ENCODE results near the gene PIAS3.

PIAS3 gene

DNA sequence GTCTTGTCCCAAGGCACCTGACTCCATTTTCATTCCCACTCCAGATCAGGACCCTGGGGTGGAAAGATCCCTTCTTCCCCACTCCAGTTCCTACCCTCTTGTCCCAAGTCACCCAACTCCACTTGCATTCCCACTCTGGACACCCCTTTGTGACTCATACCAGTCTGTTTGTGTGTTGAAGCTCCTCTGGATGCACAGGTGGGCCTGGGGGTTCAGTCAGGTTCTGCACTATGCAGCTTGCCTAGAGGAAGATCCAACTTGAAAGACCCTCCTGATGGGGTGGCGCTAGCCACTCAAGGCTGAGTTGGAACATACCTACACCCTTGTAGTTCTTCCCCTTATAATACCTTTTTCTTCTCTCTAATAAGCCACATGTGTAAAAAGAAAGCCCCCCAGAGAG lies 36.6 kb upstream of the PIAS3 start:
- no peak for TF ChIP-seq ZFX (IDR thresholded peaks at IDR 0.05; ENCODE audit: borderline replicate concordance)
- TF ChIP-seq, protein P1, sequence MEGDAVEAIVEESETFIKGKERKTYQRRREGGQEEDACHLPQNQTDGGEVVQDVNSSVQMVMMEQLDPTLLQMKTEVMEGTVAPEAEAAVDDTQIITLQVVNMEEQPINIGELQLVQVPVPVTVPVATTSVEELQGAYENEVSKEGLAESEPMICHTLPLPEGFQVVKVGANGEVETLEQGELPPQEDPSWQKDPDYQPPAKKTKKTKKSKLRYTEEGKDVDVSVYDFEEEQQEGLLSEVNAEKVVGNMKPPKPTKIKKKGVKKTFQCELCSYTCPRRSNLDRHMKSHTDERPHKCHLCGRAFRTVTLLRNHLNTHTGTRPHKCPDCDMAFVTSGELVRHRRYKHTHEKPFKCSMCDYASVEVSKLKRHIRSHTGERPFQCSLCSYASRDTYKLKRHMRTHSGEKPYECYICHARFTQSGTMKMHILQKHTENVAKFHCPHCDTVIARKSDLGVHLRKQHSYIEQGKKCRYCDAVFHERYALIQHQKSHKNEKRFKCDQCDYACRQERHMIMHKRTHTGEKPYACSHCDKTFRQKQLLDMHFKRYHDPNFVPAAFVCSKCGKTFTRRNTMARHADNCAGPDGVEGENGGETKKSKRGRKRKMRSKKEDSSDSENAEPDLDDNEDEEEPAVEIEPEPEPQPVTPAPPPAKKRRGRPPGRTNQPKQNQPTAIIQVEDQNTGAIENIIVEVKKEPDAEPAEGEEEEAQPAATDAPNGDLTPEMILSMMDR (IDR thresholded peaks at IDR 0.05): no peak
- H3K27ac ChIP-seq: no peak overlapping the region

DNA sequence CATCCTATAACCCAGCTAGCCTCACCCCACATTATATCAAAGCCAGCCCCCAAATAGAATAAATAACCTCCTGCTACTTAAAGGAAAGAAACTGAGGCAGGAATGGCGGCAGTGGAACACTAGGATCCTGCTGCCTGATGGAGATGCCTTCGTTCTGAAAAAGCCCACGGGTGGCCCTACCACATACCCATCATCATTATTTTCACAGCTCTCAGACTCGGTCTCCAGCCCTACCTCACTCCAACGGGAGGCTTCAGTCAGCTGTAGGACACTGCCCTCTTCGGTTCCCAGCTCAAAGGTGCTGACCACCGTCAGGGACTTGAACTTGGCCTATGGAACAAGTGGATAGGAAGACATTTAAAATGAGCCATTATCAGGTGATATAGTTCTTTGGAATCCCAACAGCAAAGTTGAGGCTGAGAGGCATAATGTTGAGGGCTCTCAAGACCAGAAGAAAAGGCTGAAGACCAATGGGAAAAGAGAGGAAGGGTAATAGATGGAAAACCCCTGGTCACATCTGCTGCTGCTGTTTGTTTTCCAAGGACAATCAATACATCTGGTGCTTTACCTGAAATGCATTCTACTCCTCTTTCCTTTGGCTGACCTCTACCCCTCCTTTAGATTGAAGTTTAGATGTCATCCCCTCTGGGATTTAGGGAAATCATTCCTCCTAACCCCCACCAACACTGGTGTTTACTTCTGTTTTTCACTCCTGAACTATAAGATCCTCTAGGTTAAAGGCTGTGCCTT lies 34.6 kb upstream of the PIAS3 start:
- H3K27ac ChIP-seq: no peak overlapping the region
- no peak for TF ChIP-seq ZFX (IDR thresholded peaks at IDR 0.05; ENCODE audit: borderline replicate concordance)
- TF ChIP-seq, protein P1 (IDR thresholded peaks at IDR 0.05): no peak

DNA sequence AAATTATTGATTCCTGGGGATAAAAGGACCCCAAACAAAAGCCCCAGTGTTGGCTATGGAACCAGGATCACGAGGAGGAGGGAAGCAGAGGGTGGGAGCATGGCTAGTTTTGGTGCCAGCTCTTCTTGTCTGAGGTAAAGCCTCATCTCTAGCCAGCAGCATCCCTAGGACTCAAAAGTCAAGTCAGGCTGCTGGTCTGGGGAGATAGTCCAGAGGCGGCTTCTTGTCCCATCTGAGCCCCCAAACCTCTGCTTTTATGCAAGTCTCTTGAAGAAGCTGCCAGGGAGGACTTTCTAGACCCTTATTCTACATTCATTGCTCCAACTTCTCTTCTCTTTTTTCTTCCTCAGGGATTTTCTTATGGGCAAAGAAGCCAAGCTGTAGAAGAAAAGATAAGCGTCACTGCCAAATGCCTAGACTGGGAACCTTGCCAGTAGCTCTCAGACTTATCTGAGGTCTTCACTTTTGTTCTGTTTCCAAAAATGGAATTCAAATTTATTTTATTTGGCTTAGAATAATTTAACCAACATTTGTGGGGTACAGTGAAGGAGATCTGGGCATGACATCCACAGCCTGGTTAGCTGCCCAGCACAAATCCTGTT lies 33.7 kb upstream of the PIAS3 start:
- H3K27ac ChIP-seq: peak overlapping the region; percentile 80
- no peak for TF ChIP-seq ZFX (IDR thresholded peaks at IDR 0.05; ENCODE audit: borderline replicate concordance)
- TF ChIP-seq, protein P1 (IDR thresholded peaks at IDR 0.05): no peak

DNA sequence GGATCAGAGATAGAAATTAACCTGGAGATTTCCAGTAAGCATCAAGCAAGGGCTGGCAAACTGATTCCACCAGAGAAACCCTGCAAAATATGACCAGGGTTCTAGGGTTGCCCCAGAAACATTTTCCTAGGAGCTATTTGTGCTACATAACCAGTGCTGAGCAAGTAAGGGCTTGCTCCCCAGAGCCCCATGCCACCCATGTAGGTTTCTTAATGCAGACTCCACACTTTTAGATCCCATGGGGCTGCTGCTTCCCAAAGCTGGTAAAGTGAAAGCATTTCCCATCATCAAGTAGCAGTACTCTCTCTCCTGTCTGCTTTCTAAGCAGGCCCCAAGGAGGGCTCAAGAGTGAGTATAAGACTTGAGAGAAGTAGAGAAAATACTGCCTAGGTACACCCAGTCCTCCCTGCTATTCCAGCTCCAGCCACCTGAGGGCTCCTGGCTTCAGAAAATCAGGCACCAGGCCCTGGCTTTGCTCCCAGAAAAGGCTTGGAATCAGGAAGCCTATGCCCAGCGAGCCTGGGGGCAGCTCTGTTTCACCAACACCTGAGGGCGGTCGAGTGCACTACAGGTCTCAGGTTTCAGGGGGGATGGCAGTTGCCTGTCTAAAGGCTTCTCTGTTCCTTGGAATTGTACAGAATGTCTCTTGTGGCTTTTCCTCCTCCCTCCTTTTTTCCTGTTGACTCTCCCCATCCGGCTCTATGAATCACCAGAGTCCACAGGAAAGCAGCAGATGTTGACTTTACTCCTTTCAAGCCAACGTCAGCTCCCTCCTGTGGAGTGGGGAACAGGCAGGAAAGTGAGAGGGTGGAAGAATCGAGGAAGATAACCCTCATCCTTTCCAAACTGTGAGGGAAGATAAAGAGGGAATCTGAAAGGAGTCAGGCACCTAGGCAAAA lies 33.0 kb upstream of the PIAS3 start:
- TF ChIP-seq, protein P1 (IDR thresholded peaks at IDR 0.05): peak; percentile 100
- no peak for TF ChIP-seq ZFX (IDR thresholded peaks at IDR 0.05; ENCODE audit: borderline replicate concordance)
- H3K27ac ChIP-seq: peak overlapping the region; percentile 80

DNA sequence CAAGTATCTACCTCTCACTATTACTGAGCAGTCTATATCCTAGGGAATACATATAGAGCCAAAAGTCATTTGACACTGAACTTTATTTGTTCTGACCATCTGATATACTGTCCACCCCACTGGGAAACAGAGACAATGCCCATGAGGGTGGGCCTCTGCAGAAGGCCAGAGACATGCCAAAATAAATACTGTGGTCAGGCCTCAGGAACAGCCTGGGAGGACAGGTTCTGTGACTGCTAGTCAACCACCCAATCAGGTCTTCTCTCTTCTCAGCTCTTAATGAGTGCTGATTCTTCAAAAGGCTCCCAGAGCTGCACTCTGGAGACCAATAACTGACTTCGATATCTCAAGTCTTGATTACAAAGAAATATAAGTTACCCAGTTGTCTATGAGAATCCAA lies 32.3 kb upstream of the PIAS3 start:
- TF ChIP-seq, protein P1 (IDR thresholded peaks at IDR 0.05): no peak
- TF ChIP-seq ZFX (IDR thresholded peaks at IDR 0.05; ENCODE audit: borderline replicate concordance): no peak
- H3K27ac ChIP-seq: peak overlapping the region; percentile 80

DNA sequence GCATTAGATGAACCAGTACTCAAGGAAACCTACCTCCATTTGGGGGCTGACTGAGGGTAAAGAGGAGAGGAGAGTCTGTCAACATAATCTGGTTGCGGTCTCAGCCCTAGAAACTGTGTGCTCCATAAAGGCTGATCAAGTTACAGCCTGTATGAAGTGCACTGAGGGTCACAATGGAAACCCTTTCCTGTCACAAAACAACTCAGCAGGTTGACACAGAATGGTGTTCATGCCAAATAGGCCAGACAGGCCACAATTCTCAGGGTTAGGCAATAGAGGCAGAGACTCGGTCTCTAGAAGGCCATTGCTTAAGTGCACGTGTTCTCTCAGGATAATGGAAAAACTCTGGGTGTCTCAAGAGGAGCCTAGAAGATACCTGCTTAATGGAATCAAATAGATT lies 30.8 kb upstream of the PIAS3 start:
- no peak overlapping the region for H3K27ac ChIP-seq
- no peak for TF ChIP-seq ZFX (IDR thresholded peaks at IDR 0.05; ENCODE audit: borderline replicate concordance)
- TF ChIP-seq, protein P1 (IDR thresholded peaks at IDR 0.05): no peak
